Measurements from ENCODE around the gene THEM4.

DNA sequence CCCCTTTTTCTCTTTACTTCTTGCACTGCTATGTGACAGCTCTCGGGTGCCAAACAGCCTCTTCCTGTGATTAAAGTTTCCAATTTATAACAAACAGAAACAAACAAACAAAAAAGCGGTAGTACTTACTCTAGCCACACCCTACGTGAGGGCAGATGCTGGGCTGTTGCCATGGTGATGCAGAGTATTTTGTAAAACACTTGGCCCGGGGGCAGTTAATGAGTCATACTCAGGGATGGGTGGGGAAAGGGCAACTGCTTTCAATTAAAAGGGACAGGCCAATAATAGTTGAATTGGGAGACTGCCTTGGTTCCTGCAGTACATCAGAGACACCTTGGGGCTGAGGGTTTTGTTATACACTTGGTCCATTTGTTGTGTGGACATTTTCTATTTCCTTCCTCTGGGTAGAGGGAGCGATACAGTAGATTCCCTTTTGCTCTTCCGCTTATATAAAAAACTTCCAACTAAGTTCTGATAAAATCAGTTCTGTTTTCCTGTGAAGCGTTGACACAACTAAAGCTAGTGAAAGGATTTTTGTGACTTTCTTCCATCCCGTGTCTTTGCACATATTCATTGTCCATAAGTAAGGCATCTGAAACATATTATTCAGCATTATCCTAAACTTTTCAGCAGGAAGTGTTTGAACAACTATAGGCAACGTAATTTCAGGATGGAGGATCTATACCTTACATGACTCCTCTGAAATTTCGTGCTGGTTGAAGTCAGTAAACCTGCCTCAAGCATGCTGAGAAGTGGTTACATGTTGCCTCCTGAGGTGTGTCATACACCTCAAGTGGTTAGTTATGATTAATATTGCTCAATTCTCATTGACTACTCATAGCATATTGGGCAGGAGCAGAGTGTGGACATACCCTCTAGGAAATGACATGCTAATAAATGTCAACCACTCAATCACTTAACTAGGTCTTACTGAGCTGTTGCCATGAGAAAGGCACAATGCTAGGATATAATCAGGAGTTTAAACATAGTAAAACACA is 36.7 kb upstream of the THEM4 start:
- TF ChIP-seq, protein P1, sequence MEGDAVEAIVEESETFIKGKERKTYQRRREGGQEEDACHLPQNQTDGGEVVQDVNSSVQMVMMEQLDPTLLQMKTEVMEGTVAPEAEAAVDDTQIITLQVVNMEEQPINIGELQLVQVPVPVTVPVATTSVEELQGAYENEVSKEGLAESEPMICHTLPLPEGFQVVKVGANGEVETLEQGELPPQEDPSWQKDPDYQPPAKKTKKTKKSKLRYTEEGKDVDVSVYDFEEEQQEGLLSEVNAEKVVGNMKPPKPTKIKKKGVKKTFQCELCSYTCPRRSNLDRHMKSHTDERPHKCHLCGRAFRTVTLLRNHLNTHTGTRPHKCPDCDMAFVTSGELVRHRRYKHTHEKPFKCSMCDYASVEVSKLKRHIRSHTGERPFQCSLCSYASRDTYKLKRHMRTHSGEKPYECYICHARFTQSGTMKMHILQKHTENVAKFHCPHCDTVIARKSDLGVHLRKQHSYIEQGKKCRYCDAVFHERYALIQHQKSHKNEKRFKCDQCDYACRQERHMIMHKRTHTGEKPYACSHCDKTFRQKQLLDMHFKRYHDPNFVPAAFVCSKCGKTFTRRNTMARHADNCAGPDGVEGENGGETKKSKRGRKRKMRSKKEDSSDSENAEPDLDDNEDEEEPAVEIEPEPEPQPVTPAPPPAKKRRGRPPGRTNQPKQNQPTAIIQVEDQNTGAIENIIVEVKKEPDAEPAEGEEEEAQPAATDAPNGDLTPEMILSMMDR (IDR thresholded peaks at IDR 0.05), result no peak
- TF ChIP-seq POLR2A (IDR thresholded peaks at IDR 0.05), result no peak

Data from lower leg skin (tissue), 3 donors.